Stimulated activated naive B cell treated with anti-CD40 and anti-IgM and Interleukin-4, amounts not matched to agents 10 μg/mL and 1 μg/mL and 100 μg/mL, for 72 hours (primary cell): ENCODE measurements around the gene LIPH.
"Not testable (repeated sequence)": the region's sequence is repeated elsewhere in the genome, so short reads cannot be mapped to it uniquely, and the experiment has no call there.

Source experiments
- ATAC-seq, 2 donors: fragments of 150-1000 bp; cut with Tn5 transposase; replicated peaks; 2 replicates each; pipeline ENCODE4 v1.10.0; 2021; ENCODE audit warnings: moderate library complexity in 1 of 2
- DNase-seq: peaks from one replicate; pipeline ENCODE4 v3.0.0; 2021
- H3K27ac Mint-ChIP-seq: one replicate; pipeline ENCODE4 v1.8.0; 2022; ENCODE audit warnings: mild to moderate bottlenecking, mixed read lengths
- H3K27me3 Mint-ChIP-seq, 2 donors: one replicate each; pipeline ENCODE4 v1.8.0; 2022; ENCODE audit warnings: mixed read lengths in 2 of 2
- H3K36me3 Mint-ChIP-seq, 2 donors: one replicate each; pipeline ENCODE4 v1.8.0; 2022; ENCODE audit warnings: mixed read lengths in 2 of 2, mild to moderate bottlenecking in 1 of 2
- H3K4me1 Mint-ChIP-seq, 2 donors: one replicate each; pipeline ENCODE4 v1.8.0; 2022; ENCODE audit warnings: mixed read lengths in 2 of 2, mild to moderate bottlenecking in 1 of 2
- H3K4me3 Mint-ChIP-seq, 2 donors: one replicate each; pipeline ENCODE4 v1.8.0; 2022; ENCODE audit warnings: mild to moderate bottlenecking in 2 of 2, mixed read lengths in 2 of 2, moderate library complexity in 1 of 2
- H3K9me3 Mint-ChIP-seq, 2 donors: one replicate each; pipeline ENCODE4 v1.8.0; 2022; ENCODE audit warnings: mixed read lengths in 2 of 2, mild to moderate bottlenecking in 1 of 2

LIPH gene

GRCh38 chr3:185560676-185561075 is 8.3 kb upstream of the LIPH start:
- Mint-ChIP-seq H3K36me3 (no peaks in the 10 kb centered on the region), H3K9me3 (no peaks in the 10 kb centered on the region), H3K27me3 (peaks cover 4 to 6% of the 10 kb centered on the region in 2 donors), H3K27ac (no peak overlapping the region), H3K4me1 (peaks cover 10 to 18% of the 10 kb centered on the region in 2 donors), H3K4me3 (no peak overlapping the region)
- no peak for DNase-seq
- no peak for ATAC-seq

GRCh38 chr3:185559706-185560090 is 7.3 kb upstream of the LIPH start:
- H3K36me3 Mint-ChIP-seq: no peaks in the 10 kb centered on the region
- peaks cover 4 to 6% of the 10 kb centered on the region in 2 donors for H3K27me3 Mint-ChIP-seq
- no peak for DNase-seq
- H3K27ac Mint-ChIP-seq: no peak overlapping the region
- H3K9me3 Mint-ChIP-seq: no peaks in the 10 kb centered on the region
- peaks cover 10 to 18% of the 10 kb centered on the region in 2 donors for H3K4me1 Mint-ChIP-seq
- peak overlapping the region in 1 of 2 donors; percentile 87 for H3K4me3 Mint-ChIP-seq
- ATAC-seq: no peak

GRCh38 chr3:185558395-185558794 is 6.0 kb upstream of the LIPH start:
- no peak for DNase-seq
- H3K27ac Mint-ChIP-seq: no peak overlapping the region
- no peak for ATAC-seq

GRCh38 chr3:185556640-185557039 is 4.3 kb upstream of the LIPH start:
- ATAC-seq, H3K36me3 Mint-ChIP-seq, H3K4me3 Mint-ChIP-seq, H3K9me3 Mint-ChIP-seq, H3K27me3 Mint-ChIP-seq, H3K27ac Mint-ChIP-seq, DNase-seq: not testable (repeated sequence)
- H3K4me1 Mint-ChIP-seq: peaks cover 9 to 26% of the 10 kb centered on the region in 2 donors

More at GRCh38 chr3:185558395-185558794, 6.0 kb upstream of the LIPH start:
- Mint-ChIP-seq H3K9me3 (no peaks in the 10 kb centered on the region), H3K4me1 (peaks cover 10 to 18% of the 10 kb centered on the region in 2 donors), H3K27me3 (peaks cover 4 to 6% of the 10 kb centered on the region in 2 donors), H3K4me3 (no peak overlapping the region), H3K36me3 (no peaks in the 10 kb centered on the region)

- Mint-ChIP-seq H3K4me3 (no peak overlapping the region), H3K4me1 (peaks cover 9 to 20% of the 10 kb centered on the region in 2 donors), H3K27ac (no peak overlapping the region), H3K9me3 (no peaks in the 10 kb centered on the region), H3K36me3 (no peaks in the 10 kb centered on the region), H3K27me3 (peaks cover 4 to 6% of the 10 kb centered on the region in 2 donors)
- DNase-seq (no peak), ATAC-seq (no peak)
Observed at GRCh38 chr3:185555860-185556347, 3.5 kb upstream of the LIPH start.

GRCh38 chr3:185555101-185555501 is 2.7 kb upstream of the LIPH start:
- Mint-ChIP-seq H3K27ac (no peak overlapping the region), H3K27me3 (peaks cover 4 to 6% of the 10 kb centered on the region in 2 donors), H3K4me1 (peaks cover 9 to 20% of the 10 kb centered on the region in 2 donors), H3K9me3 (no peaks in the 10 kb centered on the region), H3K36me3 (no peaks in the 10 kb centered on the region), H3K4me3 (no peak overlapping the region)
- no peak for ATAC-seq
- DNase-seq: no peak

GRCh38 chr3:185549651-185550111 is 2.7 kb downstream of the LIPH start:
- Mint-ChIP-seq H3K4me3 (no peak overlapping the region), H3K4me1 (peaks cover 1 to 7% of the 10 kb centered on the region in 2 donors), H3K9me3 (no peaks in the 10 kb centered on the region), H3K27ac (no peak overlapping the region), H3K27me3 (peaks cover 0 to under 1% of the 10 kb centered on the region in 2 donors), H3K36me3 (no peaks in the 10 kb centered on the region)
- DNase-seq (no peak), ATAC-seq (no peak)

- Mint-ChIP-seq H3K27me3 (peaks cover 0 to 6% of the 10 kb centered on the region in 2 donors), H3K9me3 (no peaks in the 10 kb centered on the region), H3K36me3 (no peaks in the 10 kb centered on the region), H3K27ac (no peak overlapping the region), H3K4me1 (peaks cover 1 to 7% of the 10 kb centered on the region in 2 donors), H3K4me3 (no peak overlapping the region)
- no peak for DNase-seq
- no peak for ATAC-seq
Observed at GRCh38 chr3:185549122-185549521, 3.3 kb downstream of the LIPH start.

GRCh38 chr3:185540695-185541094 is 11.7 kb downstream of the LIPH start:
- H3K36me3 Mint-ChIP-seq: no peaks in the 10 kb centered on the region
- ATAC-seq (no peak), DNase-seq (no peak)
- H3K4me1 Mint-ChIP-seq: peaks cover 8 to 12% of the 10 kb centered on the region in 2 donors
- peaks cover 0 to 19% of the 10 kb centered on the region in 2 donors for H3K27me3 Mint-ChIP-seq
- no peak overlapping the region for H3K27ac Mint-ChIP-seq
- H3K9me3 Mint-ChIP-seq: no peaks in the 10 kb centered on the region
- H3K4me3 Mint-ChIP-seq: no peak overlapping the region

GRCh38 chr3:185539934-185540333 is 12.5 kb downstream of the LIPH start:
- Mint-ChIP-seq H3K36me3 (no peaks in the 10 kb centered on the region), H3K4me1 (peaks cover 8 to 12% of the 10 kb centered on the region in 2 donors), H3K27ac (no peak overlapping the region), H3K27me3 (peaks cover 0 to 19% of the 10 kb centered on the region in 2 donors), H3K4me3 (no peak overlapping the region), H3K9me3 (no peaks in the 10 kb centered on the region)
- DNase-seq: no peak
- ATAC-seq: no peak

GRCh38 chr3:185537369-185537970 is 14.9 kb downstream of the LIPH start:
- H3K27ac Mint-ChIP-seq: peak overlapping the region; percentile 22
- no peak overlapping the region for H3K4me3 Mint-ChIP-seq
- no peaks in the 10 kb centered on the region for H3K9me3 Mint-ChIP-seq
- DNase-seq (peak; percentile 67), ATAC-seq (peak; percentile 99)
- H3K4me1 Mint-ChIP-seq: peaks cover 8 to 12% of the 10 kb centered on the region in 2 donors
- no peaks in the 10 kb centered on the region for H3K36me3 Mint-ChIP-seq
- peaks cover 0 to 4% of the 10 kb centered on the region in 2 donors for H3K27me3 Mint-ChIP-seq

- Mint-ChIP-seq H3K27ac (no peak overlapping the region), H3K4me3 (no peak overlapping the region), H3K36me3 (no peaks in the 10 kb centered on the region), H3K27me3 (peaks cover 0 to 5% of the 10 kb centered on the region in 2 donors), H3K4me1 (peaks cover 8 to 12% of the 10 kb centered on the region in 2 donors), H3K9me3 (no peaks in the 10 kb centered on the region)
- no peak for DNase-seq
- no peak for ATAC-seq
Observed at GRCh38 chr3:185534511-185534910, 17.9 kb downstream of the LIPH start.

GRCh38 chr3:185532901-185533300 is 19.5 kb downstream of the LIPH start:
- no peak overlapping the region for H3K27ac Mint-ChIP-seq
- ATAC-seq (no peak), DNase-seq (no peak)
- peaks cover 8 to 11% of the 10 kb centered on the region in 2 donors for H3K4me1 Mint-ChIP-seq
- no peak overlapping the region for H3K4me3 Mint-ChIP-seq
- no peaks in the 10 kb centered on the region for H3K36me3 Mint-ChIP-seq
- H3K9me3 Mint-ChIP-seq: no peaks in the 10 kb centered on the region
- H3K27me3 Mint-ChIP-seq: peaks cover 0 to 6% of the 10 kb centered on the region in 2 donors

- H3K27me3 Mint-ChIP-seq: peaks cover 7% of the 10 kb centered on the region in 2 donors
- H3K4me1 Mint-ChIP-seq: no peaks in the 10 kb centered on the region
- H3K36me3 Mint-ChIP-seq: no peaks in the 10 kb centered on the region
- H3K9me3 Mint-ChIP-seq: no peaks in the 10 kb centered on the region
- ATAC-seq (no peak), DNase-seq (no peak)
- no peak overlapping the region for H3K4me3 Mint-ChIP-seq
- no peak overlapping the region for H3K27ac Mint-ChIP-seq
Observed at GRCh38 chr3:185530856-185531255, 21.5 kb downstream of the LIPH start.

GRCh38 chr3:185528532-185528931 is 23.9 kb downstream of the LIPH start:
- Mint-ChIP-seq H3K27me3 (peaks cover 9 to 14% of the 10 kb centered on the region in 2 donors), H3K27ac (no peak overlapping the region), H3K4me3 (no peak overlapping the region), H3K9me3 (no peaks in the 10 kb centered on the region), H3K4me1 (no peaks in the 10 kb centered on the region), H3K36me3 (no peaks in the 10 kb centered on the region)
- DNase-seq (no peak), ATAC-seq (no peak)
